Measurements from ENCODE around the gene DIAPH2. TPM values are rescaled to one million over a fixed set of nuclear protein-coding genes. Genes with fewer than 3 reads are reported as not detected.

DIAPH2 gene
- polyA plus RNA-seq, 1 experiment, result 10.6 TPM

DNA sequence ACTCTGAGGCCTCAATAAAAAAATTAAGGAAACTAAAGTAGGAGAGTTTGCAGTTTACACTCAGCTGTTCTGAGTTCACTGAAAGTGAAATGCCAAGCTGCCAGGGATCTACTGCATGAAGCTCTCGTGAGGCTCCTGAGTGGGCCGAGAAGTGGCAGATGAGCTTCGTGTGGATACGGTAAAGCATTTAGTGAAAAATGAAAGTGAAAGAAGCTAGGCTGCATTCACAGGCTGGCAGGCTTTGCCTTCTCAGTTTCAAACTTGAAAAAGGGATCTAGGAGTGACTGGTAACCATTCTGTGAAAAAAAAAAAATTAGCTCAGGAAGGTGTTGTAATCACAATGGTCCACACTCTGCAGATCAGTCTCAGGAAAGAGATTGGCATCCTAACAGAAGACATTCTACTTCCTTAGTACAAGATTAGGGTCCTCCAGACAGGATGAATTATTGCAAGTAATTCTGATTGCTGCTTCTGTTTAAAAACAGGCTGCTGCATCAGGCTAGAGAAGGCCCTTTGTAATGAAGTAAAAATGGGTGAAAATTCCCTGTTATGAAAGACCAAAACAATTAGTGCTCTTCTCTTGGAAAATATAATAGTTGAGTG, 879.0 kb downstream of the DIAPH2 start:
- Histone ChIP-seq H3K9me3 (ENCODE audit: control insufficient read depth, insufficient read depth, low read length) (no peaks in the 10 kb centered on the region), H3K27me3 (ENCODE audit: control insufficient read depth, insufficient read depth, low read length) (no peaks in the 10 kb centered on the region), H3K27ac (ENCODE audit: low read depth, low read length) (peak overlapping the region; percentile 47), H3K4me3 (ENCODE audit: low read depth, low read length) (peak overlapping the region; percentile 34)
- DNase-seq (ENCODE audit: low read depth, low spot score), result peak; percentile 13
- no peak for TF ChIP-seq CTCF (IDR thresholded peaks at IDR 0.05; ENCODE audit: low read depth, low read length)
- POLR2A ChIA-PET, result no interaction called here
- CTCF ChIA-PET, result interaction anchor here (0.7 kb wide), 1 partner anchor 524 kb away, joined by 3 read pairs; no protein-coding TSS in a partner anchor

DNA sequence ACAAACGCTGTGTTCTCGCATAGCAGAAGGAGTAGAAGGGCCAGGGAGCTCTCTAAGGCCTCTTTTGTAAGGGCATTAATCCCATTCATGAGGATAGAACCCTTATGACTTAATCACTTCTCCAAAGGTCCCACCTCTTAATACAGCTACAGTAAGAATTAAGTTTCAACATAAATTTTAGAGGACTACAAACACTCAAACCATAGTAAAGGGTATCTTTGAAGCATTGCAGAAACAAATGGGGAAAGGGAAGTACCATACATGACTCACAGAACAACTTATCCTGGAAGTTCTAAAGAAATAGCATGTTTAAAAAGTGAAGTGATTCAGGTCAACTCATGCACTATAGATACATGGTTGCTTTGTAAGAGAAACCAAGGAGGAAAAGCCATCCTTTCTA, 879.9 kb downstream of the DIAPH2 start:
- DNase-seq (ENCODE audit: low read depth, low spot score), result no peak
- Histone ChIP-seq H3K27me3 (ENCODE audit: control insufficient read depth, insufficient read depth, low read length) (no peaks in the 10 kb centered on the region), H3K27ac (ENCODE audit: low read depth, low read length) (no peak overlapping the region), H3K4me3 (ENCODE audit: low read depth, low read length) (no peak overlapping the region), H3K9me3 (ENCODE audit: control insufficient read depth, insufficient read depth, low read length) (no peaks in the 10 kb centered on the region)
- ChIA-PET POLR2A (no interaction called here), CTCF (no interaction called here)
- no peak for TF ChIP-seq CTCF (IDR thresholded peaks at IDR 0.05; ENCODE audit: low read depth, low read length)

- Histone ChIP-seq H3K27ac (ENCODE audit: low read depth, low read length) (no peak overlapping the region), H3K4me3 (ENCODE audit: low read depth, low read length) (no peak overlapping the region), H3K9me3 (ENCODE audit: control insufficient read depth, insufficient read depth, low read length) (no peaks in the 10 kb centered on the region), H3K27me3 (ENCODE audit: control insufficient read depth, insufficient read depth, low read length) (no peaks in the 10 kb centered on the region)
- no peak for TF ChIP-seq CTCF (IDR thresholded peaks at IDR 0.05; ENCODE audit: low read depth, low read length)
- no peak for DNase-seq (ENCODE audit: low read depth, low spot score)
- POLR2A ChIA-PET, result no interaction called here
- CTCF ChIA-PET, result no interaction called here
Observed at GRCh38 chrX:97587171-97587570, 902.5 kb downstream of the DIAPH2 start.

DNA sequence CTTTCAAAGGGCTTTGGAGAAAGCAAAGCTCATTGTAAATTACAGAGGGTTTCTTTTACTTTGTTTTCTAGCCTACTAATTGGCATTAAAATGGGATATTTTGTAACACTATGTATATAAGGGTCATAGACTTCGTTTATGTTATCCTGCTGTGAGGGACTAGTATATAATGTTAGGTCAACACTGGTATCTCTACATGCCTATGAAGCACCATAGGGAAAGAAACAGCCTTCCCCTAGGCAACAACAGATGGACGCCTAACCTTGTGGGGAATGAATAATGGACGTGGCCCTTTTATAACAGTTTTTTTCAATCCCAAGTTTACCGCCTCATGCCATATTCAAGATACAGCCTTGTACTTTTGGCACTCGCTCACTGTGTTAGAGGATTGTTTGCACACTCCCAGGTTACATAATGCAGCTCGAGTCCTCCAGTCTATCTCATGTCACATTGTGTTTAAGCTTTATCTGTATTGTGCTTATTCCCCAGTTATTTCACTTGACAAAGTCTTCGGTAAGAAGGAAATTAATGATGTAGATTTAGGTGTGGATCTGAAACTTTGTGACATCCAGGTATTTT, 910.1 kb downstream of the DIAPH2 start:
- Histone ChIP-seq H3K9me3 (ENCODE audit: control insufficient read depth, insufficient read depth, low read length) (no peaks in the 10 kb centered on the region), H3K4me3 (ENCODE audit: low read depth, low read length) (no peak overlapping the region), H3K27me3 (ENCODE audit: control insufficient read depth, insufficient read depth, low read length) (no peaks in the 10 kb centered on the region), H3K27ac (ENCODE audit: low read depth, low read length) (no peak overlapping the region)
- no peak for DNase-seq (ENCODE audit: low read depth, low spot score)
- POLR2A ChIA-PET, result no interaction called here
- CTCF ChIA-PET, result no interaction called here
- no peak for TF ChIP-seq CTCF (IDR thresholded peaks at IDR 0.05; ENCODE audit: low read depth, low read length)

DNA sequence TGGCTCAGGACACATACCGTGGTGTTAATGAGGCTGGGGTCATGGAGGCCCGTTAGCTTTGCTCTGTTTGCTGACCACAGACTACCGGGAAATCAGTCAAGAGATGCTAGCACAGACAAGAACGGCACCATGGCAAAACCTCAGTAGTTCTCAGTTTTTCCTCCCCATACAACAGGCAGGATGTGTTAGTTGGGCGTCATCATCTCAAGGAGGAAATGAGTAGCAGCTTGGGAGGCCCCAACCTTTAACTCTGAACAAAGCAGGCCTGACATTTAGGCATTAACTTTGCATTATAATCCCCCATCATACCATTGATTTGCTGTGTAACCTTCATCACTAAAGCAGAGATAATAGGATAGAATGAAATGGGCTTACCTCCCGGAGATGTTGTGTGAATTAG, 913.3 kb downstream of the DIAPH2 start:
- ChIA-PET POLR2A (no interaction called here), CTCF (interaction anchor here (0.6 kb wide), 1 partner anchor 87 kb away, joined by 3 read pairs; no protein-coding TSS in a partner anchor)
- Histone ChIP-seq H3K4me3 (ENCODE audit: low read depth, low read length) (no peak overlapping the region), H3K27ac (ENCODE audit: low read depth, low read length) (no peak overlapping the region), H3K27me3 (ENCODE audit: control insufficient read depth, insufficient read depth, low read length) (no peaks in the 10 kb centered on the region), H3K9me3 (ENCODE audit: control insufficient read depth, insufficient read depth, low read length) (no peaks in the 10 kb centered on the region)
- no peak for TF ChIP-seq CTCF (IDR thresholded peaks at IDR 0.05; ENCODE audit: low read depth, low read length)
- DNase-seq (ENCODE audit: low read depth, low spot score), result no peak
